WTC11 (cell line): Measurements from ENCODE around the gene RTKN2. TPM values are rescaled to one million over a fixed set of nuclear protein-coding genes. Genes with fewer than 3 reads are reported as not detected.

Source experiments
- ATAC-seq: fragments of 200-7000 bp; cut with Tn5 transposase; 2 replicates; pipeline ENCODE4 v1.10.0; 2021; ENCODE audit warnings: mild to moderate bottlenecking, moderate library complexity
- CTCF ChIA-PET: fragments of 300-600 bp; sonication (Branson Sonifier 250); formaldehyde crosslinking; loops from one replicate; lab custom pipeline; 2021; ENCODE audit warnings: antibody characterized with exemption; lab: Charles Lee
- POLR2A ChIA-PET: fragments of 350-600 bp; sonication (Branson Sonifier 250); formaldehyde crosslinking; loops from one replicate; lab custom pipeline; 2021; ENCODE audit warnings: antibody characterized with exemption; lab: Charles Lee
- DNase-seq: peaks from one replicate; pipeline ENCODE4 v3.0.0; 2021; ENCODE audit warnings: low spot score
- H3K27ac Mint-ChIP-seq: 2 replicates; pipeline ENCODE4 v1.8.0; 2021; ENCODE audit warnings: mixed read lengths
- H3K27me3 Mint-ChIP-seq: 2 replicates; pipeline ENCODE4 v1.8.0; 2021; ENCODE audit warnings: low read depth, mild to moderate bottlenecking, moderate library complexity, mixed read lengths
- H3K36me3 Mint-ChIP-seq: 2 replicates; pipeline ENCODE4 v1.8.0; 2021; ENCODE audit warnings: mixed read lengths
- H3K4me1 Mint-ChIP-seq: 2 replicates; pipeline ENCODE4 v1.8.0; 2022; ENCODE audit warnings: mixed read lengths
- H3K4me3 Mint-ChIP-seq: 2 replicates; pipeline ENCODE4 v1.8.0; 2021; ENCODE audit warnings: mild to moderate bottlenecking, moderate library complexity, mixed read lengths
- H3K9me3 Mint-ChIP-seq: 2 replicates; pipeline ENCODE4 v1.8.0; 2021; ENCODE audit warnings: mixed read lengths
- CBFB ChIP-seq: sonication (generic); formaldehyde crosslinking; IDR thresholded peaks from 2 replicates; pipeline ENCODE4 v1.8.1; 2022; ENCODE audit warnings: mild to moderate bottlenecking, low read depth, missing genetic modification reagents
- FOXK1 ChIP-seq: sonication (generic); formaldehyde crosslinking; IDR thresholded peaks from 2 replicates; pipeline ENCODE4 v1.8.0; 2022; ENCODE audit warnings: mild to moderate bottlenecking, moderate library complexity, missing genetic modification reagents
- GABPB1 ChIP-seq: sonication (generic); formaldehyde crosslinking; IDR thresholded peaks from 2 replicates; pipeline ENCODE4 v1.8.1; 2023; ENCODE audit warnings: mild to moderate bottlenecking, missing genetic modification reagents
- JAZF1 ChIP-seq: fragments of 250-450 bp; sonication (Bioruptor Pico); IDR thresholded peaks from 2 replicates; pipeline ENCODE4 v1.9.0; 2021; ENCODE audit warnings: moderate library complexity, mild to moderate bottlenecking, inconsistent platforms
- KAT7 ChIP-seq: sonication (generic); formaldehyde crosslinking; IDR thresholded peaks from 2 replicates; pipeline ENCODE4 v1.8.1; 2023; ENCODE audit warnings: missing genetic modification reagents, mild to moderate bottlenecking, borderline replicate concordance
- MXD4 ChIP-seq: fragments of 250-450 bp; sonication (Bioruptor Pico); IDR thresholded peaks from 2 replicates; pipeline ENCODE4 v1.8.0; 2021; ENCODE audit warnings: mild to moderate bottlenecking, moderate library complexity, borderline replicate concordance
- MYBL2 ChIP-seq: sonication (generic); formaldehyde crosslinking; IDR thresholded peaks from 2 replicates; pipeline ENCODE4 v1.8.1; 2023; ENCODE audit warnings: mild to moderate bottlenecking, moderate library complexity, missing genetic modification reagents
- NFATC4 ChIP-seq: fragments of 250-450 bp; sonication (Bioruptor Pico); IDR thresholded peaks from 2 replicates; pipeline ENCODE4 v1.9.0; 2021; ENCODE audit warnings: mild to moderate bottlenecking
- NR2C2 ChIP-seq: sonication (generic); formaldehyde crosslinking; IDR thresholded peaks from 2 replicates; pipeline ENCODE4 v1.8.0; 2022; ENCODE audit warnings: mild to moderate bottlenecking, missing genetic modification reagents
- PRRX2 ChIP-seq: fragments of 250-450 bp; sonication (Bioruptor Pico); IDR thresholded peaks from 2 replicates; pipeline ENCODE4 v1.8.0; 2021; ENCODE audit warnings: mild to moderate bottlenecking
- RELA ChIP-seq: sonication (generic); formaldehyde crosslinking; IDR thresholded peaks from 2 replicates; pipeline ENCODE4 v1.8.1; 2022; ENCODE audit warnings: missing genetic modification reagents, mild to moderate bottlenecking, borderline replicate concordance
- SMAD3 ChIP-seq: sonication (generic); formaldehyde crosslinking; IDR thresholded peaks from 2 replicates; pipeline ENCODE4 v1.8.0; 2022; ENCODE audit warnings: missing genetic modification reagents, mild to moderate bottlenecking, borderline replicate concordance
- ZNF416 ChIP-seq: fragments of 250-450 bp; sonication (Bioruptor Pico); IDR thresholded peaks from 2 replicates; pipeline ENCODE4 v1.9.0; 2021; ENCODE audit warnings: mild to moderate bottlenecking, inconsistent platforms
- ZNF425 ChIP-seq: fragments of 250-450 bp; sonication (Bioruptor Pico); conservative IDR thresholded peaks from 2 replicates; pipeline ENCODE4 v1.9.0; 2021; ENCODE audit warnings: mild to moderate bottlenecking
- ZSCAN18 ChIP-seq: fragments of 250-450 bp; sonication (Bioruptor Pico); IDR thresholded peaks from 2 replicates; pipeline ENCODE4 v2.1.2; 2022; ENCODE audit warnings: mild to moderate bottlenecking, moderate library complexity
- total RNA-seq: library from RNA; stranded (reverse); gene quantifications from 3 replicates; pipeline ENCODE4 v1.2.3, GENCODE V29; 2021
- TF ChIP-seq, protein P1 (sequence below): fragments of 250-450 bp; sonication (Bioruptor Pico); IDR thresholded peaks from 2 replicates; pipeline ENCODE4 v1.9.0; 2021; ENCODE audit warnings: mild to moderate bottlenecking, borderline replicate concordance
- TF ChIP-seq, protein P2 (sequence below): sonication (generic); formaldehyde crosslinking; IDR thresholded peaks from 2 replicates; pipeline ENCODE4 v1.8.0; 2023; ENCODE audit warnings: missing genetic modification reagents
- TF ChIP-seq, protein P3 (sequence below): sonication (generic); formaldehyde crosslinking; IDR thresholded peaks from 2 replicates; pipeline ENCODE4 v1.8.0; 2022; ENCODE audit warnings: missing genetic modification reagents
- TF ChIP-seq, protein P4 (sequence below): sonication (generic); formaldehyde crosslinking; IDR thresholded peaks from 2 replicates; pipeline ENCODE4 v1.8.0; 2023; ENCODE audit warnings: missing genetic modification reagents, mild to moderate bottlenecking, borderline replicate concordance

The RTKN2 gene
- total RNA-seq, 1 experiment from 2014 or later: 20.5 TPM

DNA sequence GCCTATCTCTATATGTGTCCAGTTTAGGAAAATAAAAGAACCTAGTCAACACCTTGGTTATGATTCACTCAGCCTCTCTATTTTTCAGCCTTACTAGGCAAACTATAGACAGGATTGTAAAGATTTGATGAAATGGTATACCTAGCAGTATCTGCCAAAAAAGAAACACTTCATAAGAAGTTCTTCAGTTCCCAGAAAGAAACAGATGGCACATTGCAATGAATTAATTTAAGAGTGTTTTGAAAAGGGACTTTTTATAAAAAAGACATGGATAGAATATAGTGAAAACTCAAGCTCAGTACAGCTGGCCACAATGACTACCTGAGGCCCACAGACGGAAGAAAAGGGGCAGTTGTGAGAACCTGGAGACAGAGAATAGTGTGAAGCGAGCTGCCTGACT lies 40.6 kb upstream of the RTKN2 start (continued):
- TF ChIP-seq ZNF425 (CRISPR knock-in tag): no peak

GRCh38 chr10:62308101-62308500 lies 39.5 kb upstream of the RTKN2 start:
- H3K27me3 Mint-ChIP-seq: no peaks in the 10 kb centered on the region
- peaks cover 14% of the 10 kb centered on the region for H3K4me1 Mint-ChIP-seq
- ChIA-PET CTCF (no interaction called here), POLR2A (interaction anchor here (0.6 kb wide), 1 partner anchor 336 kb away, joined by 7 read pairs; no protein-coding TSS in a partner anchor)
- ATAC-seq (no peak), DNase-seq (no peak)
- no peak overlapping the region for H3K27ac Mint-ChIP-seq
- no peaks in the 10 kb centered on the region for H3K9me3 Mint-ChIP-seq
- no peak overlapping the region for H3K4me3 Mint-ChIP-seq
- no peaks in the 10 kb centered on the region for H3K36me3 Mint-ChIP-seq
- TF ChIP-seq GABPB1 (no peak), ZNF416 (CRISPR knock-in tag) (no peak), RELA (CRISPR knock-in tag) (no peak), PRRX2 (CRISPR knock-in tag) (no peak), ZSCAN18 (CRISPR knock-in tag) (no peak), MXD4 (CRISPR knock-in tag) (no peak), NFATC4 (CRISPR knock-in tag) (no peak), SMAD3 (no peak), KAT7 (CRISPR knock-in tag) (no peak), CBFB (CRISPR knock-in tag) (no peak), JAZF1 (CRISPR knock-in tag) (no peak), MYBL2 (no peak), NR2C2 (CRISPR knock-in tag) (no peak), FOXK1 (CRISPR knock-in tag) (no peak)
- TF ChIP-seq, protein P1, sequence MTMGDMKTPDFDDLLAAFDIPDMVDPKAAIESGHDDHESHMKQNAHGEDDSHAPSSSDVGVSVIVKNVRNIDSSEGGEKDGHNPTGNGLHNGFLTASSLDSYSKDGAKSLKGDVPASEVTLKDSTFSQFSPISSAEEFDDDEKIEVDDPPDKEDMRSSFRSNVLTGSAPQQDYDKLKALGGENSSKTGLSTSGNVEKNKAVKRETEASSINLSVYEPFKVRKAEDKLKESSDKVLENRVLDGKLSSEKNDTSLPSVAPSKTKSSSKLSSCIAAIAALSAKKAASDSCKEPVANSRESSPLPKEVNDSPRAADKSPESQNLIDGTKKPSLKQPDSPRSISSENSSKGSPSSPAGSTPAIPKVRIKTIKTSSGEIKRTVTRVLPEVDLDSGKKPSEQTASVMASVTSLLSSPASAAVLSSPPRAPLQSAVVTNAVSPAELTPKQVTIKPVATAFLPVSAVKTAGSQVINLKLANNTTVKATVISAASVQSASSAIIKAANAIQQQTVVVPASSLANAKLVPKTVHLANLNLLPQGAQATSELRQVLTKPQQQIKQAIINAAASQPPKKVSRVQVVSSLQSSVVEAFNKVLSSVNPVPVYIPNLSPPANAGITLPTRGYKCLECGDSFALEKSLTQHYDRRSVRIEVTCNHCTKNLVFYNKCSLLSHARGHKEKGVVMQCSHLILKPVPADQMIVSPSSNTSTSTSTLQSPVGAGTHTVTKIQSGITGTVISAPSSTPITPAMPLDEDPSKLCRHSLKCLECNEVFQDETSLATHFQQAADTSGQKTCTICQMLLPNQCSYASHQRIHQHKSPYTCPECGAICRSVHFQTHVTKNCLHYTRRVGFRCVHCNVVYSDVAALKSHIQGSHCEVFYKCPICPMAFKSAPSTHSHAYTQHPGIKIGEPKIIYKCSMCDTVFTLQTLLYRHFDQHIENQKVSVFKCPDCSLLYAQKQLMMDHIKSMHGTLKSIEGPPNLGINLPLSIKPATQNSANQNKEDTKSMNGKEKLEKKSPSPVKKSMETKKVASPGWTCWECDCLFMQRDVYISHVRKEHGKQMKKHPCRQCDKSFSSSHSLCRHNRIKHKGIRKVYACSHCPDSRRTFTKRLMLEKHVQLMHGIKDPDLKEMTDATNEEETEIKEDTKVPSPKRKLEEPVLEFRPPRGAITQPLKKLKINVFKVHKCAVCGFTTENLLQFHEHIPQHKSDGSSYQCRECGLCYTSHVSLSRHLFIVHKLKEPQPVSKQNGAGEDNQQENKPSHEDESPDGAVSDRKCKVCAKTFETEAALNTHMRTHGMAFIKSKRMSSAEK (CRISPR knock-in tag): no peak
- TF ChIP-seq, protein P2, sequence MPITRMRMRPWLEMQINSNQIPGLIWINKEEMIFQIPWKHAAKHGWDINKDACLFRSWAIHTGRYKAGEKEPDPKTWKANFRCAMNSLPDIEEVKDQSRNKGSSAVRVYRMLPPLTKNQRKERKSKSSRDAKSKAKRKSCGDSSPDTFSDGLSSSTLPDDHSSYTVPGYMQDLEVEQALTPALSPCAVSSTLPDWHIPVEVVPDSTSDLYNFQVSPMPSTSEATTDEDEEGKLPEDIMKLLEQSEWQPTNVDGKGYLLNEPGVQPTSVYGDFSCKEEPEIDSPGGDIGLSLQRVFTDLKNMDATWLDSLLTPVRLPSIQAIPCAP (CRISPR knock-in tag): no peak
- TF ChIP-seq, protein P3, sequence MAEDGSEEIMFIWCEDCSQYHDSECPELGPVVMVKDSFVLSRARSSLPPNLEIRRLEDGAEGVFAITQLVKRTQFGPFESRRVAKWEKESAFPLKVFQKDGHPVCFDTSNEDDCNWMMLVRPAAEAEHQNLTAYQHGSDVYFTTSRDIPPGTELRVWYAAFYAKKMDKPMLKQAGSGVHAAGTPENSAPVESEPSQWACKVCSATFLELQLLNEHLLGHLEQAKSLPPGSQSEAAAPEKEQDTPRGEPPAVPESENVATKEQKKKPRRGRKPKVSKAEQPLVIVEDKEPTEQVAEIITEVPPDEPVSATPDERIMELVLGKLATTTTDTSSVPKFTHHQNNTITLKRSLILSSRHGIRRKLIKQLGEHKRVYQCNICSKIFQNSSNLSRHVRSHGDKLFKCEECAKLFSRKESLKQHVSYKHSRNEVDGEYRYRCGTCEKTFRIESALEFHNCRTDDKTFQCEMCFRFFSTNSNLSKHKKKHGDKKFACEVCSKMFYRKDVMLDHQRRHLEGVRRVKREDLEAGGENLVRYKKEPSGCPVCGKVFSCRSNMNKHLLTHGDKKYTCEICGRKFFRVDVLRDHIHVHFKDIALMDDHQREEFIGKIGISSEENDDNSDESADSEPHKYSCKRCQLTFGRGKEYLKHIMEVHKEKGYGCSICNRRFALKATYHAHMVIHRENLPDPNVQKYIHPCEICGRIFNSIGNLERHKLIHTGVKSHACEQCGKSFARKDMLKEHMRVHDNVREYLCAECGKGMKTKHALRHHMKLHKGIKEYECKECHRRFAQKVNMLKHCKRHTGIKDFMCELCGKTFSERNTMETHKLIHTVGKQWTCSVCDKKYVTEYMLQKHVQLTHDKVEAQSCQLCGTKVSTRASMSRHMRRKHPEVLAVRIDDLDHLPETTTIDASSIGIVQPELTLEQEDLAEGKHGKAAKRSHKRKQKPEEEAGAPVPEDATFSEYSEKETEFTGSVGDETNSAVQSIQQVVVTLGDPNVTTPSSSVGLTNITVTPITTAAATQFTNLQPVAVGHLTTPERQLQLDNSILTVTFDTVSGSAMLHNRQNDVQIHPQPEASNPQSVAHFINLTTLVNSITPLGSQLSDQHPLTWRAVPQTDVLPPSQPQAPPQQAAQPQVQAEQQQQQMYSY (CRISPR knock-in tag): no peak
- TF ChIP-seq, protein P4, sequence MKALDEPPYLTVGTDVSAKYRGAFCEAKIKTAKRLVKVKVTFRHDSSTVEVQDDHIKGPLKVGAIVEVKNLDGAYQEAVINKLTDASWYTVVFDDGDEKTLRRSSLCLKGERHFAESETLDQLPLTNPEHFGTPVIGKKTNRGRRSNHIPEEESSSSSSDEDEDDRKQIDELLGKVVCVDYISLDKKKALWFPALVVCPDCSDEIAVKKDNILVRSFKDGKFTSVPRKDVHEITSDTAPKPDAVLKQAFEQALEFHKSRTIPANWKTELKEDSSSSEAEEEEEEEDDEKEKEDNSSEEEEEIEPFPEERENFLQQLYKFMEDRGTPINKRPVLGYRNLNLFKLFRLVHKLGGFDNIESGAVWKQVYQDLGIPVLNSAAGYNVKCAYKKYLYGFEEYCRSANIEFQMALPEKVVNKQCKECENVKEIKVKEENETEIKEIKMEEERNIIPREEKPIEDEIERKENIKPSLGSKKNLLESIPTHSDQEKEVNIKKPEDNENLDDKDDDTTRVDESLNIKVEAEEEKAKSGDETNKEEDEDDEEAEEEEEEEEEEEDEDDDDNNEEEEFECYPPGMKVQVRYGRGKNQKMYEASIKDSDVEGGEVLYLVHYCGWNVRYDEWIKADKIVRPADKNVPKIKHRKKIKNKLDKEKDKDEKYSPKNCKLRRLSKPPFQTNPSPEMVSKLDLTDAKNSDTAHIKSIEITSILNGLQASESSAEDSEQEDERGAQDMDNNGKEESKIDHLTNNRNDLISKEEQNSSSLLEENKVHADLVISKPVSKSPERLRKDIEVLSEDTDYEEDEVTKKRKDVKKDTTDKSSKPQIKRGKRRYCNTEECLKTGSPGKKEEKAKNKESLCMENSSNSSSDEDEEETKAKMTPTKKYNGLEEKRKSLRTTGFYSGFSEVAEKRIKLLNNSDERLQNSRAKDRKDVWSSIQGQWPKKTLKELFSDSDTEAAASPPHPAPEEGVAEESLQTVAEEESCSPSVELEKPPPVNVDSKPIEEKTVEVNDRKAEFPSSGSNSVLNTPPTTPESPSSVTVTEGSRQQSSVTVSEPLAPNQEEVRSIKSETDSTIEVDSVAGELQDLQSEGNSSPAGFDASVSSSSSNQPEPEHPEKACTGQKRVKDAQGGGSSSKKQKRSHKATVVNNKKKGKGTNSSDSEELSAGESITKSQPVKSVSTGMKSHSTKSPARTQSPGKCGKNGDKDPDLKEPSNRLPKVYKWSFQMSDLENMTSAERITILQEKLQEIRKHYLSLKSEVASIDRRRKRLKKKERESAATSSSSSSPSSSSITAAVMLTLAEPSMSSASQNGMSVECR: no peak
